ENCODE results near the gene CLCN3.

DNA sequence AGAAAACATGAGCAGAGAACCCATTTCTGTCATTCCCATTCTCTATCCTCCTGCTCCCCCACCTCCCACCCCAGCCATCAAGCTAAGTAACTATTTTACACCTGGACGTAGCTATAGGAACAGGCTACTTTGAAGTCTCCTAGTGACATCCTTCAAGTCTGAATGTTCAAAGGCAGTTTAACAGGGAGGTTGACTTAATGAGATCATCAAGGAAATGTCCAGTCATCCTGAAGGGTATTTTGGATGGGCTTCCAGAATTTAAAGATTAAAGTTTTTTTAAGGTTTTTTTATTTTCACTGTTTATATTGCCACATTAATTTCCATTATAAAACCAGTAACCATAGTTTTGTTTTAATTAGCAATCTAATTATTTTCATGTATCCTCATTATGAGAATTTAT lies 96.3 kb downstream of the CLCN3 start:
- TF ChIP-seq POLR2AphosphoS5 (IDR thresholded peaks at IDR 0.05; ENCODE audit: low read depth, low read length) (no peak), POLR2A (IDR thresholded peaks at IDR 0.05; ENCODE audit: low read depth, low read length) (no peak), POU2F2 (IDR thresholded peaks at IDR 0.05; ENCODE audit: low read depth, low read length) (no peak), SPI1 (IDR thresholded peaks at IDR 0.05; ENCODE audit: low read depth, low read length) (no peak), TAF1 (IDR thresholded peaks at IDR 0.05; ENCODE audit: low read depth, low read length) (no peak), PAX5 (IDR thresholded peaks at IDR 0.05; ENCODE audit: insufficient read depth, low read length, severe bottlenecking) (no peak)

All from GM12891 (cell line).